ENCODE data around the gene FLNA.

- no peak for TF ChIP-seq CTCF (IDR thresholded peaks at IDR 0.05)
- TF ChIP-seq POLR2AphosphoS5 (IDR thresholded peaks at IDR 0.05): no peak
Observed at GRCh38 chrX:154365052-154365600, 9.3 kb downstream of the FLNA start.
